GM12878 (cell line): ENCODE data around the gene PSRC1. TPM values are rescaled to one million over a fixed set of nuclear protein-coding genes. Genes with fewer than 3 reads are reported as not detected.
A peak's percentile ranks its signal among the peaks of the same experiment; 100 is the strongest.

Experiments
- BCL11A ChIP-seq: IDR thresholded peaks from 2 replicates; pipeline ENCODE4 v1.6.1; 2011; ENCODE audit warnings: low read depth, low read length
- DPF2 ChIP-seq: fragments of 450-650 bp; IDR thresholded peaks from 2 replicates; pipeline ENCODE4 v1.6.1; 2017; ENCODE audit warnings: mild to moderate bottlenecking
- EED ChIP-seq: sonication (generic); IDR thresholded peaks from 2 replicates; pipeline ENCODE4 v1.6.1; 2016; ENCODE audit warnings: antibody characterized with exemption, low read depth
- IRF3 ChIP-seq: fragments of 450-650 bp; IDR thresholded peaks from 2 replicates; pipeline ENCODE4 v1.6.1; 2014; ENCODE audit warnings: mild to moderate bottlenecking
- SIX5 ChIP-seq: IDR thresholded peaks from 2 replicates; pipeline ENCODE4 v1.6.1; 2011; ENCODE audit warnings: mild to moderate bottlenecking, low read depth, low read length, moderate library complexity; ENCODE audit not compliant: severe bottlenecking
- ZBTB11 ChIP-seq: fragments of 450-650 bp; formaldehyde crosslinking; IDR thresholded peaks from 2 replicates; pipeline ENCODE4 v1.5.0; 2022; ENCODE audit warnings: mild to moderate bottlenecking, missing genetic modification characterization
- ZNF24 ChIP-seq: fragments of 450-650 bp; IDR thresholded peaks from 2 replicates; pipeline ENCODE4 v1.6.1; 2017; ENCODE audit warnings: antibody characterized with exemption, mild to moderate bottlenecking
- polyA plus RNA-seq, 11 experiments: library from polyadenylated mRNA; depleted of rRNA in 4 of 11; unstranded in 6 of 11; stranded (reverse) in 5 of 11; fragments of >200 nt; fragmentation: Nextera tagmentation in 4 of 11; fragmentation: Illumina TruSeq in 1 of 11; extraction: Ambion mirVana in 4 of 11; extraction: Trizol in 1 of 11; gene quantifications; 1 replicate in 1 of 11; 2 replicates in 10 of 11; pipeline versions ENCODE4 v1.2.1 to v1.2.3, GENCODE V29; 2011 to 2016; ENCODE audit warnings: inconsistent platforms in 2 of 11, missing spikeins in 2 of 11, low read depth in 1 of 11
- total RNA-seq, 4 experiments: library from RNA; depleted of rRNA in 3 of 4; stranded (reverse); fragments of >200 nt in 3 of 4; fragmentation: Illumina TruSeq in 1 of 4; extraction: Trizol in 1 of 4; gene quantifications; 2 replicates each; pipeline versions ENCODE4 v1.2.1 to v1.2.3, GENCODE V29; 2013 to 2021
- TF ChIP-seq, protein P1 (sequence below): fragments of 450-650 bp; IDR thresholded peaks from 2 replicates; pipeline ENCODE4 v1.6.1; 2017; ENCODE audit warnings: antibody characterized with exemption, mild to moderate bottlenecking, moderate library complexity
- TF ChIP-seq, protein P2 (sequence below): IDR thresholded peaks from 2 replicates; pipeline ENCODE4 v1.6.1; 2012; ENCODE audit warnings: improper control_type of control experiment, low read depth, low read length; ENCODE audit not compliant: insufficient replicate concordance
- TF ChIP-seq, protein P3 (sequence below): fragments of 450-650 bp; formaldehyde crosslinking; IDR thresholded peaks from 2 replicates; pipeline ENCODE4 v1.4.0; 2022; ENCODE audit warnings: mild to moderate bottlenecking, moderate library complexity

The PSRC1 gene
- total and polyA plus RNA-seq, 10 of the 15 experiments (the other 5 are each of a cell fraction or from before 2014, with no cell fraction given), result 1.2 to 11.8 (median 4.9) TPM

GRCh38 chr1:109282952-109283747 lies at the start of gene PSRC1 (continued):
- TF ChIP-seq IRF3 (peak; percentile 55; the same call in 1 of the 2 replicates), ZNF24 (no peak), ZBTB11 (CRISPR knock-in tag) (no peak), EED (0 out of 2 replicates have a peak, but pooled peaks have one; percentile 33), DPF2 (peak; percentile 57; the same call in 1 of the 2 replicates), BCL11A (no peak), SIX5 (no peak)
- TF ChIP-seq, protein P1, sequence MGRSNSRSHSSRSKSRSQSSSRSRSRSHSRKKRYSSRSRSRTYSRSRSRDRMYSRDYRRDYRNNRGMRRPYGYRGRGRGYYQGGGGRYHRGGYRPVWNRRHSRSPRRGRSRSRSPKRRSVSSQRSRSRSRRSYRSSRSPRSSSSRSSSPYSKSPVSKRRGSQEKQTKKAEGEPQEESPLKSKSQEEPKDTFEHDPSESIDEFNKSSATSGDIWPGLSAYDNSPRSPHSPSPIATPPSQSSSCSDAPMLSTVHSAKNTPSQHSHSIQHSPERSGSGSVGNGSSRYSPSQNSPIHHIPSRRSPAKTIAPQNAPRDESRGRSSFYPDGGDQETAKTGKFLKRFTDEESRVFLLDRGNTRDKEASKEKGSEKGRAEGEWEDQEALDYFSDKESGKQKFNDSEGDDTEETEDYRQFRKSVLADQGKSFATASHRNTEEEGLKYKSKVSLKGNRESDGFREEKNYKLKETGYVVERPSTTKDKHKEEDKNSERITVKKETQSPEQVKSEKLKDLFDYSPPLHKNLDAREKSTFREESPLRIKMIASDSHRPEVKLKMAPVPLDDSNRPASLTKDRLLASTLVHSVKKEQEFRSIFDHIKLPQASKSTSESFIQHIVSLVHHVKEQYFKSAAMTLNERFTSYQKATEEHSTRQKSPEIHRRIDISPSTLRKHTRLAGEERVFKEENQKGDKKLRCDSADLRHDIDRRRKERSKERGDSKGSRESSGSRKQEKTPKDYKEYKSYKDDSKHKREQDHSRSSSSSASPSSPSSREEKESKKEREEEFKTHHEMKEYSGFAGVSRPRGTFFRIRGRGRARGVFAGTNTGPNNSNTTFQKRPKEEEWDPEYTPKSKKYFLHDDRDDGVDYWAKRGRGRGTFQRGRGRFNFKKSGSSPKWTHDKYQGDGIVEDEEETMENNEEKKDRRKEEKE, result no peak
- TF ChIP-seq, protein P2, sequence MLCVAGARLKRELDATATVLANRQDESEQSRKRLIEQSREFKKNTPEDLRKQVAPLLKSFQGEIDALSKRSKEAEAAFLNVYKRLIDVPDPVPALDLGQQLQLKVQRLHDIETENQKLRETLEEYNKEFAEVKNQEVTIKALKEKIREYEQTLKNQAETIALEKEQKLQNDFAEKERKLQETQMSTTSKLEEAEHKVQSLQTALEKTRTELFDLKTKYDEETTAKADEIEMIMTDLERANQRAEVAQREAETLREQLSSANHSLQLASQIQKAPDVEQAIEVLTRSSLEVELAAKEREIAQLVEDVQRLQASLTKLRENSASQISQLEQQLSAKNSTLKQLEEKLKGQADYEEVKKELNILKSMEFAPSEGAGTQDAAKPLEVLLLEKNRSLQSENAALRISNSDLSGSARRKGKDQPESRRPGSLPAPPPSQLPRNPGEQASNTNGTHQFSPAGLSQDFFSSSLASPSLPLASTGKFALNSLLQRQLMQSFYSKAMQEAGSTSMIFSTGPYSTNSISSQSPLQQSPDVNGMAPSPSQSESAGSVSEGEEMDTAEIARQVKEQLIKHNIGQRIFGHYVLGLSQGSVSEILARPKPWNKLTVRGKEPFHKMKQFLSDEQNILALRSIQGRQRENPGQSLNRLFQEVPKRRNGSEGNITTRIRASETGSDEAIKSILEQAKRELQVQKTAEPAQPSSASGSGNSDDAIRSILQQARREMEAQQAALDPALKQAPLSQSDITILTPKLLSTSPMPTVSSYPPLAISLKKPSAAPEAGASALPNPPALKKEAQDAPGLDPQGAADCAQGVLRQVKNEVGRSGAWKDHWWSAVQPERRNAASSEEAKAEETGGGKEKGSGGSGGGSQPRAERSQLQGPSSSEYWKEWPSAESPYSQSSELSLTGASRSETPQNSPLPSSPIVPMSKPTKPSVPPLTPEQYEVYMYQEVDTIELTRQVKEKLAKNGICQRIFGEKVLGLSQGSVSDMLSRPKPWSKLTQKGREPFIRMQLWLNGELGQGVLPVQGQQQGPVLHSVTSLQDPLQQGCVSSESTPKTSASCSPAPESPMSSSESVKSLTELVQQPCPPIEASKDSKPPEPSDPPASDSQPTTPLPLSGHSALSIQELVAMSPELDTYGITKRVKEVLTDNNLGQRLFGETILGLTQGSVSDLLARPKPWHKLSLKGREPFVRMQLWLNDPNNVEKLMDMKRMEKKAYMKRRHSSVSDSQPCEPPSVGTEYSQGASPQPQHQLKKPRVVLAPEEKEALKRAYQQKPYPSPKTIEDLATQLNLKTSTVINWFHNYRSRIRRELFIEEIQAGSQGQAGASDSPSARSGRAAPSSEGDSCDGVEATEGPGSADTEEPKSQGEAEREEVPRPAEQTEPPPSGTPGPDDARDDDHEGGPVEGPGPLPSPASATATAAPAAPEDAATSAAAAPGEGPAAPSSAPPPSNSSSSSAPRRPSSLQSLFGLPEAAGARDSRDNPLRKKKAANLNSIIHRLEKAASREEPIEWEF, result no peak
- TF ChIP-seq, protein P3, sequence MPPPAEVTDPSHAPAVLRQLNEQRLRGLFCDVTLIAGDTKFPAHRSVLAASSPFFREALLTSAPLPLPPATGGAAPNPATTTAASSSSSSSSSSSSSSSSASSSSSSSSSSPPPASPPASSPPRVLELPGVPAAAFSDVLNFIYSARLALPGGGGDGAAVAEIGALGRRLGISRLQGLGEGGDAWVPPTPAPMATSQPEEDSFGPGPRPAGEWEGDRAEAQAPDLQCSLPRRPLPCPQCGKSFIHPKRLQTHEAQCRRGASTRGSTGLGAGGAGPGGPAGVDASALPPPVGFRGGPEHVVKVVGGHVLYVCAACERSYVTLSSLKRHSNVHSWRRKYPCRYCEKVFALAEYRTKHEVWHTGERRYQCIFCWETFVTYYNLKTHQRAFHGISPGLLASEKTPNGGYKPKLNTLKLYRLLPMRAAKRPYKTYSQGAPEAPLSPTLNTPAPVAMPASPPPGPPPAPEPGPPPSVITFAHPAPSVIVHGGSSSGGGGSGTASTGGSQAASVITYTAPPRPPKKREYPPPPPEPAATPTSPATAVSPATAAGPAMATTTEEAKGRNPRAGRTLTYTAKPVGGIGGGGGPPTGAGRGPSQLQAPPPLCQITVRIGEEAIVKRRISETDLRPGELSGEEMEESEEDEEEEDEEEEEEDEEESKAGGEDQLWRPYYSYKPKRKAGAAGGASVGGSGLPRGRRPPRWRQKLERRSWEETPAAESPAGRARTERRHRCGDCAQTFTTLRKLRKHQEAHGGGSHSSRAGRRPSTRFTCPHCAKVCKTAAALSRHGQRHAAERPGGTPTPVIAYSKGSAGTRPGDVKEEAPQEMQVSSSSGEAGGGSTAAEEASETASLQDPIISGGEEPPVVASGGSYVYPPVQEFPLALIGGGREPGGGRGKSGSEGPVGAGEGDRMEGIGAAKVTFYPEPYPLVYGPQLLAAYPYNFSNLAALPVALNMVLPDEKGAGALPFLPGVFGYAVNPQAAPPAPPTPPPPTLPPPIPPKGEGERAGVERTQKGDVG (CRISPR knock-in tag), result no peak
